ENCODE measurements around the gene ZNF560.
A peak's percentile ranks its signal among the peaks of the same experiment; 100 is the strongest.
"Not testable (repeated sequence)": the region's sequence is repeated elsewhere in the genome, so short reads cannot be mapped to it uniquely, and the experiment has no call there.

ZNF560 gene

DNA sequence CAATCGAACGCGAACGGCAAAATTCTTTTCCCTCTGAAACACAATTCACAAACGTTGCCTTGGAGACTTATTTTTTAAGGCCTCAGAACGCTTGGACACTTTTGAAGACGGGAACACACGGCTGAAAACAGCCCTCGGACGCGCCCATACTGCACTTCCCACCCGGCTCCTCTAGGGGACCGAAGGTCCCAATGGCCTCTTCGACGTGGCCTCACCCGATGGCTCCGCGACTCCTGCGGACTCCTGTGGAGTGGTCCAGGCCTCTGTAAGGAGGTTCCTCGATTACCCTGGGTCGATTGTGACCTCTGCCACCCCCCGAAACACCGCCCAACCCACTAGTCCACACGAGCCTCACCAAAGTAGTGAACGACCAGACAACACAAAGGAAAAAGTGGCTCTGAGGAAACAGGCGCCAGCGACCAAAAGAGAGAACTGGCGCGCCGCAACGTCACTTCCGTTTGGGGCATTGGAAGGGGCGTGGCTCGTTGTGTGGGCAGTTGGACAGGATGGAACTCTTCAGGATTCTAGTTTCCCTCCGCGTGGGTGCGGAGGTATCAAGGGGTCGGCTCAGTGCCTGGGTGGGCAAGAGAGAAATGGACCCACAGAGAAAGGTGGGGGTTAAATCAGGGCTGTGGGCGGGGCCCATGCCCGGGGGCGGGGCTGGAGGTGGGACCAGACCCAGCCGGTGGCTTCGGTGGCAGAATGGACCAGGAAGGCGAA is at the start of gene ZNF560:
Gene ZNF560, minus strand, starts transcription at position 434 of the 720 bp plus-strand sequence. CDS start 23,303 bp downstream, outside the sequence.
- peak; percentile 1 for DNase-seq (ENCODE audit: low spot score)

DNA sequence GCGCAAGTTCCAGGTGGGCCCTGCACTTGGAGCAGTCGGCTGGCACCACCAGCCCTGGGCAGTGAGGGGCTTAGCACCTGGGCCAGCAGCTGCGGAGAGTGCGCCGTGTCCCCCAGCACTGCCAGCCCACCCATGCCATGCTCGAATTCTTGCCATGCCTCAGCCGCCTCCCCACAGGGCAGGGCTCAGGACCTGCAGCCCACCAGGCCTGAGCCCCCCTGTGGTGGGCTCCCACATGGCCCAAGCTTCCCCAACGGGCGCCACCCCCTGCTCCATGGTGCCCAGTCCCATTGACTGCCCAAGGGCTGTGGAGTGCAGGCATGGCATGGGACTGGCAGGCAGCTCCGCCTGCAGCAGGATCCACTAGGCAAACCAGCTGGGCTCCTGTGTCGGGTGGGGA is 49.5 kb upstream of the ZNF560 start:
- DNase-seq (ENCODE audit: low spot score): no peak

GRCh38 chr19:9541281-9541680 is 42.9 kb upstream of the ZNF560 start:
- not testable (repeated sequence) for DNase-seq (ENCODE audit: low spot score)

DNA sequence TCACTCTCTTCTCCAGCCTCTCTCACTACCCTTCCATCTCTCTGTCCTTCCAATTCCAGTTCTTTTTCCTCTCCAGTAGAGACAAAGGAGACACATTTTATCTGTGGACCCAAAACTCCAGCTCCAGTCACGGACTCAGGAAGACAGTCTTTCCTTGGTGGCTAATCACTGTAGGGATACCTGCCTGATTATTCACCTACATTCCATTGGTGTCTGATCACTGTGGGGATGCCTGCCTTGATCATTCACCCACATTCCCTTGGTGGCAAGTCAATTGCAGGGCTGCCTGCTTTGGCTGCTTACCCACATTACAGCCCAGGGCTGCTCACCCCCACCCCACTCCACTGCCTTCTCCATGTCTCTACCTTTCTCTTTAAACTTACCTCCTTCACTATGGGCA is 41.5 kb upstream of the ZNF560 start:
- DNase-seq (ENCODE audit: low spot score): not testable (repeated sequence)

- not testable (repeated sequence) for DNase-seq (ENCODE audit: low spot score)
Observed at GRCh38 chr19:9539201-9539600, 40.8 kb upstream of the ZNF560 start.

- peak; percentile 86 for DNase-seq (ENCODE audit: low spot score)
Observed at GRCh38 chr19:9538183-9539058, 40.0 kb upstream of the ZNF560 start, which contains the start of gene ZNF426. TSS of gene ZNF426 (minus strand) at chr19:9538645. CDS start at chr19:9536232, 2,413 bp downstream.

- DNase-seq (ENCODE audit: low spot score): no peak
Observed at GRCh38 chr19:9535934-9536333, 37.5 kb upstream of the ZNF560 start.

- no peak for DNase-seq (ENCODE audit: low spot score)
Observed at GRCh38 chr19:9531933-9532332, 33.5 kb upstream of the ZNF560 start.

DNA sequence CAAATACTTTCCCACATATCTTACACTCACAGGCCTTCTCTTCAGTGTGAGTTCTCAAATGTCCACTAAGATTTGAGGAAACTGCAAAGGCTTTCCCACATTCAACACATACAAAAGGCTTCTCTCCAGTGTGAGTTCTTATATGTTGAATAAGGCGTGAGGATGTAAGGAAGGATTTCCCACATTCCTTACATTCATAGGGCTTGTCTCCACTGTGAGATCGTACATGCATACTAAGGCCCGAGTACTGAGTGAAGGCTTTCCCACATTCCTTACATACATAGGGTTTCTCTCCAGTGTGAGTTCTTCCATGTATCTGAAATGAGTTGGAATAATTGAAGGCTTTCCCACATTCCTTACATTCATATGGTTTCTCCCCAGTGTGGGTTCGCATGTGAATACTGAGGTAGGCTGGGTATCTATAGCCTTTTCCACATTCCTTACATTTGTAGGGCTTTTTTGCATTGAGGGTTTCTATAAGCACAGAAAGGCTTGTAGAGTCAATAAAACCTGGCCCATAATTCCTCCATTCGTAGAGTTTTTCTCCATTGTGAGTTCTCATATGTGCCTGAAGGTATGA is 30.4 kb upstream of the ZNF560 start:
- DNase-seq (ENCODE audit: low spot score): no peak

DNA sequence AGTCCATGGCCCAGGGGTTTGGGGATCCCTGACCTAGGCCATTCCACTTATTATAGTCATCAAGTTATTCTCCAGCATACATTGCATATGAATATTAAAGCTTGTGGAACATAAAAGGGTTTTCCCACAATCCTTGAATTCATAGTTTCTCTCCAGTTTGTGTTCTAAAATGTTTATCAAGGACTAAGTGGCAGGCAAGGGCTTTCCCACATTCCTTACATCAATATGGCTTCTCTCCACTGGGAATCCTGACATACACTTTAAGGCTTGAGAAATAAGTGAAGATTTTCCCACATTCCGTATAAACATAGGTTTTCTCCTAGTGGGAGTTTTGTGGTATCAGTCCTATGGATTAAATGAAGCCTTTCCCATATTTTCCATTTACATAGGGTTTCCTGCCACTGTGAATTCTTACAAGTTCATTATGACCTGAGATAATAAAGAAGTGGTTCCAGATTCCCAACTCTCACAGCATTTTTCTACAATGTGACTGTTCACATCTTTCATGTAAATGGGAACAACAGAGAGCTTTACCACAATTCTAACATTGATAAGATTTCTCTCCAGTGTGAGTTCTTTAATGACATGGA is 25.6 kb upstream of the ZNF560 start:
- no peak for DNase-seq (ENCODE audit: low spot score)

- DNase-seq (ENCODE audit: low spot score): no peak
Observed at GRCh38 chr19:9507285-9507684, 8.9 kb upstream of the ZNF560 start.

GRCh38 chr19:9500796-9501195 is 2.4 kb upstream of the ZNF560 start:
- no peak for DNase-seq (ENCODE audit: low spot score)

GRCh38 chr19:9494096-9494495 is 4.3 kb downstream of the ZNF560 start:
- no peak for DNase-seq (ENCODE audit: low spot score)

DNA sequence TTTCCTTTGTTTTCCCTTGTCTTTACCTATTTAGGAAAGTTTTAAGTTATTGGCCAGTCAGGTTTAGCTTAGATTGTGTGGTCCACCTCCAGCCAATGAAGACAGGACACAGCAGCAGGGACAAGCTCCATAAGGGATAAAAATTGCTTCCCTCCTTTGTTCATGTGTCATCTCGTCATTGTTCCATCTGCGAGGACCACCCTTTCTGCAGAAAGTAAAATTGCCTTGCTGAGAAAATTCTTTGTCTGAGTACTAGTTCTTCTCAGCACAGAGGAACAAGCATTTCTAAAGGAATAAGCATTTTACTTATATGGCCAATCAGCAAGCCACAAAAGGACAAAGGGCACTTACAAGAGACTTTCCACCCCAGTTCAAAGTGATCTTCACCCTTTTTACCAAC is 11.4 kb downstream of the ZNF560 start:
- DNase-seq (ENCODE audit: low spot score): no peak

GRCh38 chr19:9485140-9485539 is 13.3 kb downstream of the ZNF560 start:
- no peak for DNase-seq (ENCODE audit: low spot score)

DNA sequence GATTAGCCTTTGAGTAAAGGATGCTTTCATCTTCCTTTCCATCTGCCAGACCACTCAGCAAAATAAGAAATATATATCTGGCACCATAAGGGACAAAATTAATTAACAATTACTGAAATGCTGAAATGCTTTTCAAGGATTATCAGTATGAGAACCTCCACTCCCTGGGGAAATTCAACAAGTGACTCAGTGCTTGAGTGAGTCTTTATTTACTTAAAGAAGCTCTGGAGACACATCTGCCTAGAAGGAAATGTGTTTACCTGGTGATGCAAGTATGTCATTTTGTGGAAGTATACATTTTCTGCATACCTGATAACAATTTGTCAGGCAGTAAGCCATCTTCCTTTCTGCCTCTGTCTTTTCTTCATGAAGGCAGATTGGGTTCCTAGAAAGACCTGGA is 23.4 kb downstream of the ZNF560 start:
- no peak for DNase-seq (ENCODE audit: low spot score)

GRCh38 chr19:9467161-9467560 is 31.3 kb downstream of the ZNF560 start:
- DNase-seq (ENCODE audit: low spot score): no peak

DNA sequence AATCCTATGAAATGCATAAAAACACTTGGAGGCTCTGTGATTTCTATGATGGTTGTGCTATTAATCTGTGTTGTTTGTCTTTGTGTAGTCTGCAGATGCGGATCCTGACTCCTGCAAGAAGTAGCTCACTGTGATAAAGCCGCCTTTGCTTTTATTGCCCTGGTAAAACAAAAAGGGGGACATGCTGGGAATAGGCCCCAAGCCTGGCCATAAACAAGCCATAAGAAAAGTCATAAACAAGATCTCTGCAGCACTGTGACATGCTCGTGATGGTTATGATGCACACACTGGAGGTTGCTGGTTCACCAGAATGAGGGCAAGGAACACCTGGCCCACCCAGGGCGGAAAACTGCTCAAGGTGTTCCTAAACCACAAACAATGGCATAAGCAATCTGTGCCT is 36.5 kb downstream of the ZNF560 start:
- DNase-seq (ENCODE audit: low spot score): no peak

DNA sequence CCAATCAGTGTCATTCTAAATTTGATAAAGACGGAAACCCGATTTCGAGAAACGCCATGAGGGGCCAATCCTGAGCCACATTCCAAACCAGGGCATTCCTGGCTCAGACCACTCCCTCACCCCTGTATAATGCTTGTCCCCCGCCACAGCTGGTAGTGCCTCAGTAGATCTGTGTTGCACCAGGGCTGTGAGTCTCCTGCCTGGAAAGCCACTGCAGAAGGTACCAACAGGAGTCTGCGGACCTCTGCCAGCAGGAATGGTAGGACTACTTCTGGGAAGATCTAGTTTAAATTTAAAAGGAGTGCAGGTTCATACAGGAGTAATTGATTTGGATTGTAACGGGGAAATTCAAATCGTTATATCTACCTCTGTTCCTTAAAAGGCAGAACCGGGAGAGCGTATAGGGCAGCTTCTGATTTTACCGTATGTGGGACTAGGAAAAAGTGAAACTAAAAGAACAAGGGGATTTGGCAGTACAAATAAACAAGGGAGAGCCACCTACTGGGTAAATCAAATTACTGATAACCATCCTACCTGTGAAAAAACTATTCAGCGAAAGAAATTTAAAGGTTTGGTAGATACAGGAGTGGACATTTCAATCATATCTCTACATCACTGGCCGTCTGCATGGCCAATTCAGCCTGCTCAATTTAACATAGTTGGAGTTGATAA is 42.3 kb downstream of the ZNF560 start:
- no peak for DNase-seq (ENCODE audit: low spot score)

- no peak for DNase-seq (ENCODE audit: low spot score)
Observed at GRCh38 chr19:9453953-9454352, 44.5 kb downstream of the ZNF560 start.

DNA sequence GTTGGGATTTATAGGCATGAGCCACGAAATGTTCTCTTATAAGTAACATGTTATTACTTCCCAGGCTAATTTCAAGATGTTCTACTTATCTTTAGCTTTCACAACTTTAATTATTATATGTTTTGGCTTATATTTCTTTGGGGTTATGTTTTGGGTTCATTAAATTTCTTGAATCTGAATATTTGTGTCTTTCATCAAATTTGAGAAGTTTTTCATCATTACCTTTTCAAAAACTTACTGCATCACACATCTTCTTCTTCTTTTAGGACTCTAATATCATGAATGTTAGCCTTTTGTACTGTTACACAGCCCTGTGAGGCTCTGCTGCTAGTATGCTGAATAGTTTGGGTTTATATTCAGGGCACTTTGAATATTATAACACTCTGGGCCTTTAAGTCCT is 53.4 kb downstream of the ZNF560 start:
- no peak for DNase-seq (ENCODE audit: low spot score)

- DNase-seq (ENCODE audit: low spot score): no peak
Observed at GRCh38 chr19:9436358-9436757, 62.1 kb downstream of the ZNF560 start.
